Panc1 (cell line): ENCODE results near the gene IL12RB2. TPM values are rescaled to one million over a fixed set of nuclear protein-coding genes. Genes with fewer than 3 reads are reported as not detected.

Source experiments
- ATAC-seq: fragments of 200-7000 bp; cut with Tn5 transposase; 2 replicates; pipeline ENCODE4 v1.9.1; 2020; ENCODE audit warnings: mild to moderate bottlenecking, moderate library complexity
- BruUV-seq: library from RNA; stranded (reverse); fragments of 400-500 nt; replicated peaks from 2 replicates; lab custom pipeline; 2021; lab: Mats Ljungman, UMichigan
- CTCF ChIA-PET: fragments of 300-600 bp; sonication (Branson Sonifier 250); formaldehyde crosslinking; loops from one replicate; lab custom pipeline; 2022; ENCODE audit warnings: antibody characterized with exemption; lab: Charles Lee
- POLR2A ChIA-PET: fragments of 300-600 bp; sonication (Branson Sonifier 250); formaldehyde crosslinking; loops from one replicate; lab custom pipeline; 2022; ENCODE audit warnings: antibody characterized with exemption; lab: Charles Lee
- DNase-seq: peaks from one replicate; pipeline ENCODE4 v3.0.0-alpha.2; 2010; ENCODE audit warnings: low read depth, low spot score
- H3K27ac ChIP-seq: 2 replicates; pipeline ENCODE4 v1.5.1; 2011; ENCODE audit warnings: mild to moderate bottlenecking, low read length, inconsistent platforms
- H3K27me3 ChIP-seq: fragments of 200-500 bp; sonication (Bioruptor generic); 2 replicates; pipeline ENCODE4 v1.6.0; 2014; ENCODE audit warnings: low read length, inconsistent platforms; ENCODE audit not compliant: control insufficient read depth, insufficient read depth
- H3K36me3 ChIP-seq: fragments of 200-500 bp; sonication (Bioruptor generic); 2 replicates; pipeline ENCODE4 v1.5.1; 2014; ENCODE audit warnings: inconsistent platforms, mild to moderate bottlenecking, low read length, moderate library complexity; ENCODE audit not compliant: control insufficient read depth, insufficient read depth
- H3K4me1 ChIP-seq: 2 replicates; pipeline ENCODE4 v1.5.1; 2011; ENCODE audit warnings: inconsistent platforms, mild to moderate bottlenecking, low read length, moderate library complexity; ENCODE audit not compliant: control insufficient read depth, insufficient read depth
- H3K4me3 ChIP-seq, 2 experiments: 2 replicates each; pipeline ENCODE4 v1.5.1; 2011 to 2012; ENCODE audit warnings: low read depth in 2 of 2, low read length in 2 of 2, mild to moderate bottlenecking in 2 of 2, inconsistent platforms in 1 of 2, moderate library complexity in 1 of 2
- H3K9me3 ChIP-seq: fragments of 200-500 bp; sonication (Bioruptor generic); 2 replicates; pipeline ENCODE4 v1.5.1; 2014; ENCODE audit warnings: low read depth, mild to moderate bottlenecking, inconsistent platforms, low read length, moderate library complexity; ENCODE audit not compliant: control insufficient read depth, insufficient read depth
- CTCF ChIP-seq: fragments of 450-650 bp; IDR thresholded peaks from 2 replicates; pipeline ENCODE4 v1.5.1; 2017; ENCODE audit warnings: mild to moderate bottlenecking
- POLR2AphosphoS5 ChIP-seq: IDR thresholded peaks from 2 replicates; pipeline ENCODE4 v1.6.1; 2012; ENCODE audit warnings: mild to moderate bottlenecking, low read depth, low read length, moderate library complexity
- SIN3A ChIP-seq: IDR thresholded peaks from 2 replicates; pipeline ENCODE4 v1.6.1; 2012; ENCODE audit warnings: low read depth, mild to moderate bottlenecking, low read length, moderate library complexity, borderline replicate concordance; ENCODE audit not compliant: insufficient read depth
- TCF7L2 ChIP-seq: IDR thresholded peaks from 2 replicates; pipeline ENCODE4 v1.6.1; 2011; ENCODE audit warnings: mild to moderate bottlenecking, low read depth, low read length, inconsistent platforms
- in situ Hi-C: cut with HindIII; loops from 2 replicates; pipeline ENCODE4 v1.10.0; 2016; ENCODE audit warnings: low sequenced_read_pairs, low pct_unique_long_range_greater_than_20kb
- intact Hi-C: fragments of 100-400 bp; cut with micrococcal nuclease; formaldehyde crosslinking; loops from one replicate; pipeline ENCODE4 v1.10.0; 2022; ENCODE audit not compliant: unreplicated experiment
- total RNA-seq: library from RNA; stranded (reverse); gene quantifications from one replicate; pipeline ENCODE4 v1.2.1, GENCODE V29; 2021; ENCODE audit not compliant: unreplicated experiment
- TF ChIP-seq, protein P1 (sequence below), 2 experiments: IDR thresholded peaks; 2 replicates each; pipeline ENCODE4 v1.6.1; 2011 to 2012; ENCODE audit warnings: low read depth in 2 of 2, control low read depth in 1 of 2, low read length in 1 of 2, mild to moderate bottlenecking in 1 of 2, moderate library complexity in 1 of 2; ENCODE audit not compliant: insufficient read depth in 1 of 2

The IL12RB2 gene
- total RNA-seq, 1 experiment from 2014 or later = 0.26 TPM

DNA sequence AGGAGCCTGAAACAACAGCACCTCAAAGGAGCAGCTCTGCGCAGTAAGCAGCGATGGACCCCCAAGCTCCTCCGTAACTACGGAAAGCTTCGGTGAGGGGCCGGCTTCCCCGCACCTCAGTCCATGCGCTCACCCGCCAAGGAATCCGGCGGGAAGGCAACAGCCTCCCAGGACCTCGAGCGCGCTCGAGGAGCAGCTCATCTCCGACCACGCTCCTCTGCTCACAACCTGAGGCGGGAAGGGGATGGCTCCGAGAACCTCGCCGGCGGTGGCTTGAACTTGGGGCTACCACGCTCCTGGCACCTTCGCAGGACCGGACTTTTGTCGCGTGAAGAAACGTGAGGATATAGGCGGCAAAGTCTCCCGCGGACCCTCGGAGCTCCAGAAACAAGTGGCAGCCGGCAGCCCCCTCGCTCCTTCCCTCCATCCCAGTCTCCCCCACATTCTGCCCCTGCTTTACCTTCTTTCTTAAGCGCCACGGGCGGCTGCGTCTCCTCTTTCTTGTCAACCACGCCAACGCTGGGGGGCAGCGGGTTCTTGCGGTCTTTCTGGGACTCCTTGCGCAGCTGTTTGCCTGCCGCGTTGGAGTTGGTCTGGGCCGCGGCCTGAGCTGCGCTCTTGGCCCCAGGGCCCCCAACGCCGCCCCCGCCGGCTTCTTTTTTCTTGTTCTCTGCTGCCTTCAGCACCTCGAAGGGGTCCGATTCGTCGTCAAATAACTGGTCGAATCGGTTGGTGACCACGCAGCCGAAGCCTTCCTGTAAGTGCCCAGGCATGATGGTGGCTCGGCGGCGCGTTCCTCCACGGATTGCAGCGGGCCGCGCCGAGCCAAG lies 122.1 kb downstream of the IL12RB2 start:
- Histone ChIP-seq H3K4me1 (peaks cover 24% of the 10 kb centered on the region), H3K36me3 (peaks cover 35% of the 10 kb centered on the region), H3K9me3 (no peaks in the 10 kb centered on the region), H3K27me3 (no peaks in the 10 kb centered on the region), H3K27ac (peak overlapping the region; percentile 81), H3K4me3 (peak overlapping the region; percentile 73 to 87)
- ATAC-seq = peak; percentile 35
- ChIA-PET CTCF (no interaction called here), POLR2A (interaction anchor here (0.6 to 0.7 kb wide), 2 partner anchors 43 to 217 kb away, joined by 3 to 4 read pairs; no protein-coding TSS in a partner anchor)
- in situ Hi-C loops = no loop called here
- intact Hi-C loops = loop anchor here (5.0 kb wide), 1 partner anchor 73 kb away; no protein-coding TSS in a partner anchor
- peak; percentile 47; the same call in 1 of the 2 replicates for TF ChIP-seq TCF7L2
- TF ChIP-seq POLR2AphosphoS5 = 0 out of 2 replicates have a peak, but pooled peaks have one; percentile 20
- 0 out of 2 replicates have a peak, but pooled peaks have one; percentile 43 for TF ChIP-seq SIN3A
- TF ChIP-seq, protein P1, sequence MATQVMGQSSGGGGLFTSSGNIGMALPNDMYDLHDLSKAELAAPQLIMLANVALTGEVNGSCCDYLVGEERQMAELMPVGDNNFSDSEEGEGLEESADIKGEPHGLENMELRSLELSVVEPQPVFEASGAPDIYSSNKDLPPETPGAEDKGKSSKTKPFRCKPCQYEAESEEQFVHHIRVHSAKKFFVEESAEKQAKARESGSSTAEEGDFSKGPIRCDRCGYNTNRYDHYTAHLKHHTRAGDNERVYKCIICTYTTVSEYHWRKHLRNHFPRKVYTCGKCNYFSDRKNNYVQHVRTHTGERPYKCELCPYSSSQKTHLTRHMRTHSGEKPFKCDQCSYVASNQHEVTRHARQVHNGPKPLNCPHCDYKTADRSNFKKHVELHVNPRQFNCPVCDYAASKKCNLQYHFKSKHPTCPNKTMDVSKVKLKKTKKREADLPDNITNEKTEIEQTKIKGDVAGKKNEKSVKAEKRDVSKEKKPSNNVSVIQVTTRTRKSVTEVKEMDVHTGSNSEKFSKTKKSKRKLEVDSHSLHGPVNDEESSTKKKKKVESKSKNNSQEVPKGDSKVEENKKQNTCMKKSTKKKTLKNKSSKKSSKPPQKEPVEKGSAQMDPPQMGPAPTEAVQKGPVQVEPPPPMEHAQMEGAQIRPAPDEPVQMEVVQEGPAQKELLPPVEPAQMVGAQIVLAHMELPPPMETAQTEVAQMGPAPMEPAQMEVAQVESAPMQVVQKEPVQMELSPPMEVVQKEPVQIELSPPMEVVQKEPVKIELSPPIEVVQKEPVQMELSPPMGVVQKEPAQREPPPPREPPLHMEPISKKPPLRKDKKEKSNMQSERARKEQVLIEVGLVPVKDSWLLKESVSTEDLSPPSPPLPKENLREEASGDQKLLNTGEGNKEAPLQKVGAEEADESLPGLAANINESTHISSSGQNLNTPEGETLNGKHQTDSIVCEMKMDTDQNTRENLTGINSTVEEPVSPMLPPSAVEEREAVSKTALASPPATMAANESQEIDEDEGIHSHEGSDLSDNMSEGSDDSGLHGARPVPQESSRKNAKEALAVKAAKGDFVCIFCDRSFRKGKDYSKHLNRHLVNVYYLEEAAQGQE (IDR thresholded peaks at IDR 0.05; ENCODE audit: insufficient read depth in 1 of 2, low read depth in 2 of 2, low read length in 1 of 2) = no peak
- DNase-seq = no peak
- no TSS peak for BruUV-seq

GRCh38 chr1:67430358-67431155 lies 122.9 kb downstream of the IL12RB2 start, which contains the start of gene SERBP1:
Gene SERBP1, minus strand, starts transcription at chr1:67430402. Its CDS starts 102 bp downstream, at chr1:67430300.
- ATAC-seq = peak; percentile 96
- peaks cover 24% of the 10 kb centered on the region for H3K4me1 ChIP-seq
- POLR2A ChIA-PET = interaction anchor here (0.6 kb wide), 1 partner anchor 13 kb away, joined by 6 read pairs; no protein-coding TSS in a partner anchor
- no peaks in the 10 kb centered on the region for H3K9me3 ChIP-seq
- no TSS peak for BruUV-seq
- H3K27me3 ChIP-seq = no peaks in the 10 kb centered on the region
- peaks cover 30% of the 10 kb centered on the region for H3K36me3 ChIP-seq
- peak within 1 kb of the TSS; percentile 94 for H3K27ac ChIP-seq
- H3K4me3 ChIP-seq = peak within 1 kb of the TSS; percentile 73 to 87
- intact Hi-C loops (loop anchor here (5.0 kb wide), 1 partner anchor 72 kb away; no protein-coding TSS in a partner anchor), in situ Hi-C loops (no loop called here)
- CTCF ChIA-PET = no interaction called here
- TF ChIP-seq TCF7L2 (no peak; the same call in 1 of the 2 replicates), SIN3A (peak; percentile 78; the same call in 1 of the 2 replicates), CTCF (no peak), POLR2AphosphoS5 (peak; percentile 48; the same call in 1 of the 2 replicates)
- TF ChIP-seq, protein P1 (IDR thresholded peaks at IDR 0.05; ENCODE audit: insufficient read depth in 1 of 2, low read depth in 2 of 2, low read length in 1 of 2) = no peak
- DNase-seq = peak; percentile 94
